Smooth muscle cell (in vitro differentiated cells): Measurements from ENCODE around the gene CTSV. TPM values are rescaled to one million over a fixed set of nuclear protein-coding genes. Genes with fewer than 3 reads are reported as not detected.
"Not testable (repeated sequence)": the region's sequence is repeated elsewhere in the genome, so short reads cannot be mapped to it uniquely, and the experiment has no call there.

Source experiments
- DNase-seq: peaks from one replicate; lab custom pipeline; 2025; ENCODE audit not compliant: unreplicated experiment; lab: John Stamatoyannopoulos, UW
- H2AFZ ChIP-seq: fragments of 200-600 bp; sonication (generic); 2 replicates; pipeline ENCODE4 v1.6.0; 2016; ENCODE audit warnings: antibody characterized with exemption, low read depth, mild to moderate bottlenecking
- H3F3A ChIP-seq: fragments of 200-600 bp; sonication (generic); 2 replicates; pipeline ENCODE4 v1.6.0; 2017; ENCODE audit warnings: antibody characterized with exemption, low read depth
- H3K27ac ChIP-seq: fragments of 200-600 bp; sonication (generic); 2 replicates; pipeline ENCODE4 v1.5.1; 2016; ENCODE audit warnings: low read depth, mild to moderate bottlenecking
- H3K27me3 ChIP-seq: fragments of 200-600 bp; sonication (generic); 2 replicates; pipeline ENCODE4 v1.6.1; 2016; ENCODE audit warnings: low read depth, mild to moderate bottlenecking
- H3K36me3 ChIP-seq: fragments of 200-600 bp; sonication (generic); 2 replicates; pipeline ENCODE4 v1.5.1; 2016; ENCODE audit warnings: low read depth
- H3K4me1 ChIP-seq: fragments of 200-600 bp; sonication (generic); 2 replicates; pipeline ENCODE4 v1.5.1; 2016; ENCODE audit warnings: low read depth
- H3K4me2 ChIP-seq: fragments of 200-600 bp; sonication (generic); 2 replicates; pipeline ENCODE4 v1.6.0; 2016; ENCODE audit warnings: mild to moderate bottlenecking
- H3K4me3 ChIP-seq: fragments of 200-600 bp; sonication (generic); 2 replicates; pipeline ENCODE4 v1.5.1; 2016; ENCODE audit warnings: mild to moderate bottlenecking
- H3K79me2 ChIP-seq: fragments of 200-600 bp; sonication (generic); 2 replicates; pipeline ENCODE4 v1.6.0; 2016; ENCODE audit warnings: low read depth, mild to moderate bottlenecking
- H3K9ac ChIP-seq: fragments of 200-600 bp; sonication (generic); 2 replicates; pipeline ENCODE4 v1.6.0; 2016; ENCODE audit warnings: low read depth
- H3K9me3 ChIP-seq: fragments of 200-600 bp; sonication (generic); replicated peaks from 2 replicates; pipeline ENCODE4 v1.5.1; 2016; ENCODE audit warnings: low read depth
- H4K20me1 ChIP-seq: fragments of 200-600 bp; sonication (generic); 2 replicates; pipeline ENCODE4 v1.6.0; 2016; ENCODE audit warnings: low read depth
- CTCF ChIP-seq: fragments of 200-600 bp; sonication (generic); IDR thresholded peaks from 2 replicates; pipeline ENCODE4 v1.5.1; 2017; ENCODE audit warnings: borderline replicate concordance, mild to moderate bottlenecking, antibody characterized with exemption; ENCODE audit not compliant: insufficient read depth, poor library complexity, severe bottlenecking
- WGBS: methylation state at CpG from one replicate; pipeline ENCODE4 v1.1.7; 2016; ENCODE audit warnings: low lambda C conversion rate; 5-methylcytosine and 5-hydroxymethylcytosine counted together
- polyA plus RNA-seq: library from polyadenylated mRNA; unstranded; fragments of >200 nt; fragmentation: Nextera tagmentation; extraction: Ambion mirVana; gene quantifications from 2 replicates; pipeline ENCODE4 v1.2.1, GENCODE V29; 2016
- total RNA-seq: library from RNA; depleted of rRNA; stranded (reverse); fragments of >200 nt; gene quantifications from 2 replicates; pipeline ENCODE4 v1.2.3, GENCODE V29; 2014

CTSV gene
- total RNA-seq (21.6 and 29.4 TPM in 2 replicates), polyA plus RNA-seq (4.5 and 25.3 TPM in 2 replicates)

GRCh38 chr9:97038611-97039513 lies at the start of gene CTSV:
TSS of gene CTSV (minus strand) at chr9:97039142. CDS start at chr9:97038043, 1,099 bp downstream.
- under 1% methylated on average over 64 of the region's 80 CpGs for WGBS
- H3K27ac ChIP-seq: peak within 1 kb of the TSS; percentile 39
- no peaks in the 10 kb centered on the region for H3K79me2 ChIP-seq
- peak within 1 kb of the TSS; percentile 88 for H3K4me2 ChIP-seq
- H3F3A ChIP-seq: no peaks in the 10 kb centered on the region
- peak within 1 kb of the TSS; percentile 90 for H2AFZ ChIP-seq
- H4K20me1 ChIP-seq: no peaks in the 10 kb centered on the region
- peak within 1 kb of the TSS; percentile 61 for H3K4me3 ChIP-seq
- peak within 1 kb of the TSS; percentile 40 for H3K9ac ChIP-seq
- DNase-seq: peak; percentile 61
- TF ChIP-seq CTCF: no peak
- H3K9me3 ChIP-seq: no peaks in the 10 kb centered on the region
- no peaks in the 10 kb centered on the region for H3K36me3 ChIP-seq
- peaks cover 6% of the 10 kb centered on the region for H3K27me3 ChIP-seq
- no peaks in the 10 kb centered on the region for H3K4me1 ChIP-seq

GRCh38 chr9:97087668-97088215 lies 48.8 kb upstream of the CTSV start:
- not testable (repeated sequence) for H3K9me3 ChIP-seq, H3K4me3 ChIP-seq, H3K9ac ChIP-seq, H4K20me1 ChIP-seq, H3K79me2 ChIP-seq, H3F3A ChIP-seq, H3K27ac ChIP-seq, H3K4me2 ChIP-seq, H2AFZ ChIP-seq, H3K27me3 ChIP-seq, DNase-seq, H3K36me3 ChIP-seq
- peaks cover 10% of the 10 kb centered on the region for H3K4me1 ChIP-seq
- 66% methylated on average over 3 of the region's 3 CpGs for WGBS

GRCh38 chr9:97084562-97084991 lies 45.6 kb upstream of the CTSV start:
- not testable (repeated sequence) for H3K79me2 ChIP-seq, DNase-seq

GRCh38 chr9:97078362-97078761 lies 39.4 kb upstream of the CTSV start:
- Histone ChIP-seq H3K27ac (no peak overlapping the region), H3K9ac (no peak overlapping the region), H3K36me3 (no peaks in the 10 kb centered on the region), H3K79me2 (no peaks in the 10 kb centered on the region), H4K20me1 (no peaks in the 10 kb centered on the region), H3F3A (no peaks in the 10 kb centered on the region), H3K4me1 (no peaks in the 10 kb centered on the region), H2AFZ (no peak overlapping the region), H3K4me2 (no peak overlapping the region), H3K27me3 (no peaks in the 10 kb centered on the region), H3K9me3 (no peaks in the 10 kb centered on the region), H3K4me3 (no peak overlapping the region)
- TF ChIP-seq CTCF: no peak
- DNase-seq: no peak
- 94% methylated on average over 25 of the region's 25 CpGs for WGBS

More at GRCh38 chr9:97084562-97084991, 45.6 kb upstream of the CTSV start:
- not testable (repeated sequence) for H3F3A ChIP-seq, H2AFZ ChIP-seq, H3K4me2 ChIP-seq, H4K20me1 ChIP-seq, H3K9ac ChIP-seq, H3K4me3 ChIP-seq, H3K27me3 ChIP-seq, H3K27ac ChIP-seq, H3K36me3 ChIP-seq, H3K9me3 ChIP-seq
- 87% methylated on average over 6 of the region's 6 CpGs for WGBS
- peaks cover 10% of the 10 kb centered on the region for H3K4me1 ChIP-seq
